ENCODE results near the gene EXOC2.

GRCh38 chr6:509676-510075, 183.3 kb downstream of the EXOC2 start:
- TF ChIP-seq POLR2A (IDR thresholded peaks at IDR 0.05; ENCODE audit: low read depth, low read length) (no peak), USF2 (IDR thresholded peaks at IDR 0.05; ENCODE audit: borderline replicate concordance, low read depth, low read length) (no peak), ETV6 (conservative IDR thresholded peaks at IDR 0.05 in 1 of 2, IDR thresholded peaks at IDR 0.05 in 1 of 2; ENCODE audit: borderline replicate concordance in 1 of 2, low read depth in 1 of 2) (no peak), EGR1 (IDR thresholded peaks at IDR 0.05; ENCODE audit: borderline replicate concordance in 1 of 2, low read depth in 2 of 2, low read length in 2 of 2) (no peak), ZBTB11 (CRISPR knock-in tag; IDR thresholded peaks at IDR 0.05) (no peak), PAX8 (IDR thresholded peaks at IDR 0.05) (no peak), CEBPB (IDR thresholded peaks at IDR 0.05; ENCODE audit: borderline replicate concordance in 1 of 2, low read depth in 2 of 2, low read length in 2 of 2) (no peak; a peak in 1 of 4 replicates), CTCF (IDR thresholded peaks at IDR 0.05 in 2 of 3, conservative IDR thresholded peaks at IDR 0.05 in 1 of 3; ENCODE audit: control insufficient read depth in 2 of 3, extremely low read depth in 1 of 3, insufficient read depth in 1 of 3, low read depth in 3 of 3, low read length in 3 of 3) (no peak), SP1 (IDR thresholded peaks at IDR 0.05; ENCODE audit: low read depth, low read length) (no peak), HDAC2 (IDR thresholded peaks at IDR 0.05) (no peak)
